KG1 (cell line): ENCODE data around the gene PHF2.

ENCODE experiments used
- DNase-seq: peaks from one replicate; lab custom pipeline; 2025; lab: John Stamatoyannopoulos, UW

Gene PHF2

GRCh38 chr9:93678199-93679019 lies 102.0 kb downstream of the PHF2 start:
- DNase-seq, result no peak

- no peak for DNase-seq
Measured at GRCh38 chr9:93679536-93680442, 103.4 kb downstream of the PHF2 start.

- no peak for DNase-seq
Measured at GRCh38 chr9:93680443-93681268, 104.3 kb downstream of the PHF2 start.

- no peak for DNase-seq
Measured at GRCh38 chr9:93681269-93682154, 105.1 kb downstream of the PHF2 start.

- DNase-seq, result peak; percentile 9
Measured at GRCh38 chr9:93682155-93682968, 106.0 kb downstream of the PHF2 start.

GRCh38 chr9:93683331-93684134 lies 107.1 kb downstream of the PHF2 start:
- no peak for DNase-seq

GRCh38 chr9:93684161-93684765 lies 107.9 kb downstream of the PHF2 start:
- no peak for DNase-seq

- DNase-seq, result no peak
Measured at GRCh38 chr9:93684806-93685543, 108.6 kb downstream of the PHF2 start.

GRCh38 chr9:93686127-93686879 lies 109.9 kb downstream of the PHF2 start:
- no peak for DNase-seq

- DNase-seq, result no peak
Measured at GRCh38 chr9:93686880-93687236, 110.5 kb downstream of the PHF2 start.

GRCh38 chr9:93690618-93691017 lies 114.2 kb downstream of the PHF2 start:
- DNase-seq, result no peak

GRCh38 chr9:93693129-93693528 lies 116.7 kb downstream of the PHF2 start:
- no peak for DNase-seq

- DNase-seq, result no peak
Measured at GRCh38 chr9:93697352-93698139, 121.2 kb downstream of the PHF2 start.

GRCh38 chr9:93698140-93698908 lies 121.9 kb downstream of the PHF2 start:
- DNase-seq, result no peak

GRCh38 chr9:93699650-93700049 lies 123.3 kb downstream of the PHF2 start:
- no peak for DNase-seq
